ENCODE results near the gene SSBP3. TPM values are rescaled to one million over a fixed set of nuclear protein-coding genes. Genes with fewer than 3 reads are reported as not detected.

Gene SSBP3
- polyA plus RNA-seq, 1 of the 3 experiments (the other 2 are of a cell fraction): 26.2 TPM

DNA sequence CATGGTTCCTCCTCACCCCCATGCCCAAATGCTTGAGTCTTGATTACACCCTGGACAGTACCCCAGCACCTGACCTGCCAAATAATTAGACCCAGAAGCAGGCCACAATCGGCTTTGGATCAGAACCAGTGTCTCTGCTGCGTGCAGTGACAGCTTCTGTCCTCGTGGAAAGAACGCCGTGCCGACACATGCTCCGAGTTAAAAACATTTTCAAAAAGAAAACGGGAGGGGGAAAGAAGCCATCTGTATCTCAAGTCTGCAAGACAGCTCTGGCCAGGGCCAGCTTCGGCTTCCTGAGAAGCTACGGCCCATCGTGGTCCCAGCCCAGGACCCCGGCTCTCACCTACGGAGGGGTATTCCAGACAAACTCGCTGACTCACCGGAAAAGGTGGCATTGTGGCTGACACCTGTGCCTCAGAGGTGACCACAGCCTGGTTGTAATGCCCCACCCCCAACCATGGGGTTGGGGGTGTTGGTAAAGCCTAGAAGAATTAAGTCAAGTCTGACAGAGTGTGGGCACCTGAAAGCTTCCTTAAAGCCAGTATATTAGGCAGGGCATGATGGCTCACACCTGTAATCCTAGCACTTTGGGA lies 25.8 kb downstream of the SSBP3 start:
- Histone ChIP-seq H3K4me3 (ENCODE audit: low read depth in 2 of 2, low read length in 1 of 2) (no peak overlapping the region), H3K27ac (ENCODE audit: low read depth in 2 of 2, low read length in 1 of 2) (no peak overlapping the region; a peak in 1 of 4 replicates), H3K79me2 (ENCODE audit: insufficient read depth) (peaks cover 12% of the 10 kb centered on the region; the same call in 1 of the 2 replicates), H3K36me3 (replicated peaks in 1 of 2; ENCODE audit: control insufficient read depth in 1 of 2, insufficient read depth in 2 of 2, low read length in 1 of 2) (peaks cover 0 to 4% of the 10 kb centered on the region in 2 experiments), H3K9me3 (no peaks in the 10 kb centered on the region), H2AFZ (ENCODE audit: low read depth) (no peak overlapping the region), H3K27me3 (ENCODE audit: insufficient read depth) (no peaks in the 10 kb centered on the region), H3K4me2 (no peak overlapping the region), H4K20me1 (ENCODE audit: insufficient read depth) (no peaks in the 10 kb centered on the region; the same call in 1 of the 2 replicates), H3K4me1 (ENCODE audit: control insufficient read depth in 1 of 2, insufficient read depth in 2 of 2, low read depth in 1 of 2, low read length in 1 of 2) (peaks cover 0 to 36% of the 10 kb centered on the region in 2 experiments; a peak in 1 of 4 replicates), H3F3A (replicated peaks; ENCODE audit: insufficient read depth) (no peaks in the 10 kb centered on the region), H3K9me2 (no peaks in the 10 kb centered on the region), H3K9ac (no peak overlapping the region)
- TF ChIP-seq FOXM1 (IDR thresholded peaks at IDR 0.05; ENCODE audit: low read depth): no peak
- 95% methylated on average over 15 of the region's 15 CpGs for WGBS (ENCODE audit: low lambda C conversion rate)
- DNase-seq: no peak
- ChIA-PET CTCF (interaction anchor here (1.0 to 1.2 kb wide), 2 partner anchors 109 to 259 kb away, joined by 5 to 6 read pairs; no protein-coding TSS in a partner anchor), POLR2A (no interaction called here)

DNA sequence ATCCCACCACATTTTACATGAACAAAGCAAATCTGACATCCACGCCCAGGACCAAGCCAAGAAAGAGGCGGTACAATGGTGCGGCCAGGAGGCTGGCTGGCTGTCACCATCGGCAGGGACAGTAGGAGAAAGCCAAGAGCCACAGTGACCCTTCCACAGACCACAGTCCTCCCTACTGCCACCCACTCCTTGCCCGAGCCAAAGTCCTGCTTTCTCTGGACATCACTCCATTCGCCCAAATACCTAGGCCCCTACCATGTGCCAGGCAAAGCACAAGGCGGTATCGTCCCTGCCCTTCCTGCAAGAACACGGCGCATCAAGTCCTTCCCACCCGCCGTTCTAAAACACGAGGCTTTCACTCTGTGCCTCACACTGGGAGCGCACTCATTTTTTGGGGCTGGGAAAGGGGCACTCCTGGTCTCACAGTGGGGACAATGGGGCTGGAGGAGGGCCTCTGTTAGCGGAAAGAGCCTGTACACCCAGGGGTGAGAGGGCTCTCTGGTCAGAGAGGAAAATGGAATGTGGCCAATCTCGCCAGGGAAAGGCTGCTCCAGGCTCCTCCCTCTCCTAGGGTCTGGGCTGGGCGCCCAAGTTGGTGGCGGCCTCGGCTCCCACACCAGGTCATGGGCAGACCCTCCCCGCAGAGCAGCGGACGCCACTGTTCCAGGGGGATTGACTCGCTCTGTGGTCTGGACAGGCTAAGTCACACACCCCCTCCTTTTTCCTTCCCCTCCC lies 26.5 kb downstream of the SSBP3 start:
- Histone ChIP-seq H3K9me3 (no peaks in the 10 kb centered on the region), H3K27ac (ENCODE audit: low read depth in 2 of 2, low read length in 1 of 2) (peak overlapping the region in 1 of 2 experiments; percentile 24; a peak in 1 of 4 replicates), H3F3A (replicated peaks; ENCODE audit: insufficient read depth) (no peaks in the 10 kb centered on the region), H3K79me2 (ENCODE audit: insufficient read depth) (peaks cover 12% of the 10 kb centered on the region; the same call in 1 of the 2 replicates), H3K9me2 (no peaks in the 10 kb centered on the region), H3K36me3 (replicated peaks in 1 of 2; ENCODE audit: control insufficient read depth in 1 of 2, insufficient read depth in 2 of 2, low read length in 1 of 2) (peaks cover 0 to 2% of the 10 kb centered on the region in 2 experiments), H3K4me3 (ENCODE audit: low read depth in 2 of 2, low read length in 1 of 2) (no peak overlapping the region), H3K9ac (no peak overlapping the region), H3K4me2 (no peak overlapping the region), H4K20me1 (ENCODE audit: insufficient read depth) (peaks cover 3% of the 10 kb centered on the region; the same call in 1 of the 2 replicates), H2AFZ (ENCODE audit: low read depth) (no peak overlapping the region), H3K27me3 (ENCODE audit: insufficient read depth) (no peaks in the 10 kb centered on the region), H3K4me1 (ENCODE audit: control insufficient read depth in 1 of 2, insufficient read depth in 2 of 2, low read depth in 1 of 2, low read length in 1 of 2) (peaks cover 0 to 43% of the 10 kb centered on the region in 2 experiments; a peak in 1 of 4 replicates)
- CTCF ChIA-PET: no interaction called here
- POLR2A ChIA-PET: no interaction called here
- TF ChIP-seq JUND (IDR thresholded peaks at IDR 0.05): no peak
- TF ChIP-seq, protein P1, sequence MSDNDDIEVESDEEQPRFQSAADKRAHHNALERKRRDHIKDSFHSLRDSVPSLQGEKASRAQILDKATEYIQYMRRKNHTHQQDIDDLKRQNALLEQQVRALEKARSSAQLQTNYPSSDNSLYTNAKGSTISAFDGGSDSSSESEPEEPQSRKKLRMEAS (IDR thresholded peaks at IDR 0.05; ENCODE audit: low read depth): no peak
- no peak for TF ChIP-seq GABPA (IDR thresholded peaks at IDR 0.05; ENCODE audit: low read depth)
- TF ChIP-seq, protein P2, sequence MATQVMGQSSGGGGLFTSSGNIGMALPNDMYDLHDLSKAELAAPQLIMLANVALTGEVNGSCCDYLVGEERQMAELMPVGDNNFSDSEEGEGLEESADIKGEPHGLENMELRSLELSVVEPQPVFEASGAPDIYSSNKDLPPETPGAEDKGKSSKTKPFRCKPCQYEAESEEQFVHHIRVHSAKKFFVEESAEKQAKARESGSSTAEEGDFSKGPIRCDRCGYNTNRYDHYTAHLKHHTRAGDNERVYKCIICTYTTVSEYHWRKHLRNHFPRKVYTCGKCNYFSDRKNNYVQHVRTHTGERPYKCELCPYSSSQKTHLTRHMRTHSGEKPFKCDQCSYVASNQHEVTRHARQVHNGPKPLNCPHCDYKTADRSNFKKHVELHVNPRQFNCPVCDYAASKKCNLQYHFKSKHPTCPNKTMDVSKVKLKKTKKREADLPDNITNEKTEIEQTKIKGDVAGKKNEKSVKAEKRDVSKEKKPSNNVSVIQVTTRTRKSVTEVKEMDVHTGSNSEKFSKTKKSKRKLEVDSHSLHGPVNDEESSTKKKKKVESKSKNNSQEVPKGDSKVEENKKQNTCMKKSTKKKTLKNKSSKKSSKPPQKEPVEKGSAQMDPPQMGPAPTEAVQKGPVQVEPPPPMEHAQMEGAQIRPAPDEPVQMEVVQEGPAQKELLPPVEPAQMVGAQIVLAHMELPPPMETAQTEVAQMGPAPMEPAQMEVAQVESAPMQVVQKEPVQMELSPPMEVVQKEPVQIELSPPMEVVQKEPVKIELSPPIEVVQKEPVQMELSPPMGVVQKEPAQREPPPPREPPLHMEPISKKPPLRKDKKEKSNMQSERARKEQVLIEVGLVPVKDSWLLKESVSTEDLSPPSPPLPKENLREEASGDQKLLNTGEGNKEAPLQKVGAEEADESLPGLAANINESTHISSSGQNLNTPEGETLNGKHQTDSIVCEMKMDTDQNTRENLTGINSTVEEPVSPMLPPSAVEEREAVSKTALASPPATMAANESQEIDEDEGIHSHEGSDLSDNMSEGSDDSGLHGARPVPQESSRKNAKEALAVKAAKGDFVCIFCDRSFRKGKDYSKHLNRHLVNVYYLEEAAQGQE (IDR thresholded peaks at IDR 0.05; ENCODE audit: low read depth, low read length): no peak
- no peak for TF ChIP-seq POLR2AphosphoS5 (IDR thresholded peaks at IDR 0.05; ENCODE audit: low read depth, low read length)
- no peak for TF ChIP-seq FOSL2 (IDR thresholded peaks at IDR 0.05; ENCODE audit: borderline replicate concordance, low read depth)
- TF ChIP-seq EP300 (IDR thresholded peaks at IDR 0.05; ENCODE audit: borderline replicate concordance in 1 of 2, low read depth in 1 of 2, low read length in 1 of 2): no peak
- peak; percentile 68 for DNase-seq
- WGBS (ENCODE audit: low lambda C conversion rate): 94% methylated on average over 19 of the region's 23 CpGs
